IMR-90 (cell line): ENCODE results near the gene GALNT12. TPM values are rescaled to one million over a fixed set of nuclear protein-coding genes. Genes with fewer than 3 reads are reported as not detected.

ENCODE experiments used
- ATAC-seq: fragments of 200-7000 bp; cut with Tn5 transposase; 2 replicates; pipeline ENCODE4 v1.9.1; 2020; ENCODE audit warnings: low read depth, mild to moderate bottlenecking, moderate library complexity
- BruUV-seq: library from RNA; stranded (reverse); fragments of 400-500 nt; replicated peaks from 2 replicates; lab custom pipeline; 2021; lab: Mats Ljungman, UMichigan
- CTCF ChIA-PET: fragments of 300-600 bp; formaldehyde crosslinking; extraction: SDS; loops from one replicate; lab custom pipeline; 2021; ENCODE audit warnings: antibody characterized with exemption; lab: Yijun Ruan, JAX
- POLR2A ChIA-PET: fragments of 300-600 bp; sonication (Branson Sonifier 250); formaldehyde crosslinking; loops from one replicate; lab custom pipeline; 2022; ENCODE audit warnings: antibody characterized with exemption; ENCODE audit not compliant: unreplicated experiment; lab: Charles Lee
- DNase-seq: peaks from one replicate; pipeline ENCODE4 v3.0.0; 2013
- H2AFZ ChIP-seq: replicated peaks from 2 replicates; pipeline ENCODE3; 2013; ENCODE audit warnings: low read length, mild to moderate bottlenecking; ENCODE audit not compliant: poor library complexity
- H2AK5ac ChIP-seq: 2 replicates; pipeline ENCODE4 v1.6.1; 2013; ENCODE audit warnings: low read depth, low read length, inconsistent platforms
- H2AK9ac ChIP-seq: replicated peaks from 2 replicates; pipeline ENCODE3; 2013; ENCODE audit warnings: mild to moderate bottlenecking, low read depth, low read length, moderate library complexity; ENCODE audit not compliant: poor library complexity
- H2BK120ac ChIP-seq: 2 replicates; pipeline ENCODE4 v1.6.1; 2013; ENCODE audit warnings: low read depth, low read length, inconsistent platforms
- H2BK15ac ChIP-seq: 3 replicates; pipeline ENCODE4 v1.6.1; 2013; ENCODE audit warnings: low read depth, low read length, inconsistent platforms
- H2BK20ac ChIP-seq: 2 replicates; pipeline ENCODE4 v1.6.1; 2013; ENCODE audit warnings: low read depth, mild to moderate bottlenecking, inconsistent platforms, low read length, moderate library complexity
- H2BK5ac ChIP-seq: 2 replicates; pipeline ENCODE4 v1.6.1; 2013; ENCODE audit warnings: mild to moderate bottlenecking, low read depth, low read length, inconsistent platforms; ENCODE audit not compliant: poor library complexity, severe bottlenecking
- H3K14ac ChIP-seq: replicated peaks from 2 replicates; pipeline ENCODE4 v1.6.1; 2013; ENCODE audit warnings: low read depth, low read length, inconsistent platforms
- H3K18ac ChIP-seq: 2 replicates; pipeline ENCODE4 v1.6.1; 2013; ENCODE audit warnings: low read depth, low read length, control low read depth
- H3K23ac ChIP-seq: 2 replicates; pipeline ENCODE4 v1.6.1; 2013; ENCODE audit warnings: low read depth, low read length, inconsistent platforms
- H3K27ac ChIP-seq: 2 replicates; pipeline ENCODE4 v1.5.1; 2013; ENCODE audit warnings: mild to moderate bottlenecking, control low read depth, low read length; ENCODE audit not compliant: insufficient read depth
- H3K27me3 ChIP-seq: 2 replicates; pipeline ENCODE4 v1.6.1; 2013; ENCODE audit warnings: low read length; ENCODE audit not compliant: control insufficient read depth, insufficient read depth
- H3K36me3 ChIP-seq: 2 replicates; pipeline ENCODE4 v1.6.1; 2013; ENCODE audit warnings: low read length, mixed read lengths; ENCODE audit not compliant: control insufficient read depth, insufficient read depth
- H3K4ac ChIP-seq: 2 replicates; pipeline ENCODE4 v1.6.1; 2013; ENCODE audit warnings: low read depth, low read length, inconsistent platforms
- H3K4me1 ChIP-seq: 2 replicates; pipeline ENCODE4 v1.6.1; 2013; ENCODE audit warnings: low read length, mixed read lengths; ENCODE audit not compliant: control insufficient read depth, insufficient read depth
- H3K4me2 ChIP-seq: 2 replicates; pipeline ENCODE4 v1.6.1; 2013; ENCODE audit warnings: low read depth, mild to moderate bottlenecking, control low read depth, low read length, moderate library complexity
- H3K4me3 ChIP-seq: 2 replicates; pipeline ENCODE4 v1.5.1; 2013; ENCODE audit warnings: low read depth, mild to moderate bottlenecking, control low read depth, low read length, moderate library complexity; ENCODE audit not compliant: insufficient read depth
- H3K56ac ChIP-seq: 2 replicates; pipeline ENCODE4 v1.6.1; 2013; ENCODE audit warnings: low read length, inconsistent platforms; ENCODE audit not compliant: insufficient read depth; ENCODE audit errors: extremely low read depth
- H3K79me1 ChIP-seq, 2 experiments: 2 replicates each; pipeline ENCODE4 v1.6.1; 2013; ENCODE audit warnings: low read length in 2 of 2, inconsistent platforms in 1 of 2, low read depth in 1 of 2
- H3K9ac ChIP-seq: 2 replicates; pipeline ENCODE4 v1.6.1; 2013; ENCODE audit warnings: low read depth, low read length, control low read depth
- H3K9me1 ChIP-seq: 2 replicates; pipeline ENCODE4 v1.6.1; 2013; ENCODE audit warnings: low read length, inconsistent platforms; ENCODE audit not compliant: insufficient read depth
- H3K9me3 ChIP-seq: 2 replicates; pipeline ENCODE4 v1.6.1; 2013; ENCODE audit warnings: low read length; ENCODE audit not compliant: control insufficient read depth, insufficient read depth
- H4K20me1 ChIP-seq: 2 replicates; pipeline ENCODE4 v1.6.1; 2013; ENCODE audit warnings: low read length, inconsistent platforms; ENCODE audit not compliant: insufficient read depth
- H4K5ac ChIP-seq: 2 replicates; pipeline ENCODE4 v1.6.1; 2013; ENCODE audit warnings: mild to moderate bottlenecking, low read depth, low read length, control low read depth
- H4K8ac ChIP-seq, 2 experiments: 2 replicates each; pipeline ENCODE4 v1.6.1; 2013; ENCODE audit warnings: low read depth in 2 of 2, low read length in 2 of 2, control low read depth in 1 of 2, inconsistent platforms in 1 of 2
- H4K91ac ChIP-seq: 2 replicates; pipeline ENCODE4 v1.6.1; 2013; ENCODE audit warnings: low read depth, low read length, inconsistent platforms; ENCODE audit not compliant: insufficient read depth
- BHLHE40 ChIP-seq: fragments of 150-350 bp; IDR thresholded peaks from 2 replicates; pipeline ENCODE4 v1.6.1; 2016; ENCODE audit warnings: mild to moderate bottlenecking, low read depth, low read length
- CHD1 ChIP-seq: IDR thresholded peaks from 2 replicates; pipeline ENCODE4 v1.6.1; 2012; ENCODE audit warnings: low read depth, low read length, improper control_type of control experiment
- CTCF ChIP-seq: conservative IDR thresholded peaks from 2 replicates; pipeline ENCODE4 v1.5.1; 2012; ENCODE audit warnings: mild to moderate bottlenecking, low read depth, low read length, improper control_type of control experiment
- FOS ChIP-seq: fragments of 150-350 bp; IDR thresholded peaks from 2 replicates; pipeline ENCODE4 v1.6.1; 2016; ENCODE audit warnings: low read depth, low read length
- MAFK ChIP-seq: IDR thresholded peaks from 2 replicates; pipeline ENCODE4 v1.6.1; 2012; ENCODE audit warnings: low read depth, low read length, improper control_type of control experiment
- MAZ ChIP-seq: IDR thresholded peaks from 2 replicates; pipeline ENCODE4 v1.6.1; 2012; ENCODE audit warnings: low read depth, mild to moderate bottlenecking, low read length, improper control_type of control experiment, moderate library complexity, borderline replicate concordance
- MXI1 ChIP-seq: IDR thresholded peaks from 2 replicates; pipeline ENCODE4 v1.6.1; 2012; ENCODE audit warnings: low read depth, mild to moderate bottlenecking, low read length, moderate library complexity, borderline replicate concordance
- SMC3 ChIP-seq: fragments of 150-350 bp; IDR thresholded peaks from 2 replicates; pipeline ENCODE4 v1.6.1; 2016; ENCODE audit warnings: low read depth, mild to moderate bottlenecking, antibody characterized with exemption, low read length, moderate library complexity
- WGBS, 2 experiments: methylation state at CpG; one replicate each; pipeline versions ENCODE4 v1.1.5 to v1.1.7; 2013; ENCODE audit warnings: missing lambda C conversion rate in 2 of 2; ENCODE audit not compliant: insufficient read length in 1 of 2; ENCODE audit errors: extremely low coverage in 2 of 2; 5-methylcytosine and 5-hydroxymethylcytosine counted together
- dilution Hi-C: fragments of 300-500 bp; cut with HindIII; formaldehyde crosslinking; loops from one replicate; pipeline ENCODE4 v1.14.3; 2018; ENCODE audit warnings: low sequenced_read_pairs; ENCODE audit not compliant: unreplicated experiment
- in situ Hi-C: fragments of 300-500 bp; cut with MboI; formaldehyde crosslinking; loops from 3 replicates; pipeline ENCODE4 v1.14.3; 2019; ENCODE audit warnings: low sequenced_read_pairs, inconsistent platforms, mixed read lengths
- intact Hi-C: fragments of 100-400 bp; cut with micrococcal nuclease; formaldehyde crosslinking; loops from 2 replicates; pipeline ENCODE4 v1.10.0; 2022
- polyA plus RNA-seq, 3 experiments: library from polyadenylated mRNA; depleted of rRNA; stranded (reverse); fragments of >200 nt; gene quantifications; 2 replicates each; pipeline ENCODE4 v1.2.3, GENCODE V29; 2012; ENCODE audit warnings: low replicate concordance in 1 of 3
- total RNA-seq: library from RNA; depleted of rRNA; stranded (reverse); fragments of >200 nt; gene quantifications from 2 replicates; pipeline ENCODE4 v1.2.3, GENCODE V29; 2012

The GALNT12 gene
- total and polyA plus RNA-seq, 2 of the 4 experiments (the other 2 are of a cell fraction): 2.3 to 2.5 TPM

- CTCF ChIA-PET: interaction anchor here (0.9 kb wide), 1 partner anchor 10 kb away, joined by 3 read pairs; no protein-coding TSS in a partner anchor
- WGBS, 2 experiments: no CpG with 5 or more reads among the region's 4 CpGs
These were observed 30.0 kb downstream of the GALNT12 start for GRCh38 chr9:98837516-98837915.

More at GRCh38 chr9:98837516-98837915, 30.0 kb downstream of the GALNT12 start:
- Histone ChIP-seq H4K5ac (no peak overlapping the region), H3K36me3 (no peaks in the 10 kb centered on the region), H3K4me1 (no peaks in the 10 kb centered on the region), H2AK9ac (no peak overlapping the region), H2AK5ac (no peak overlapping the region), H3K9ac (no peak overlapping the region), H3K27ac (no peak overlapping the region), H3K27me3 (no peaks in the 10 kb centered on the region), H2BK5ac (no peak overlapping the region), H3K79me1 (no peaks in the 10 kb centered on the region), H2AFZ (no peak overlapping the region), H3K14ac (no peak overlapping the region), H3K23ac (no peak overlapping the region), H4K8ac (no peak overlapping the region), H3K4me2 (no peak overlapping the region), H3K9me3 (no peaks in the 10 kb centered on the region), H3K4ac (no peak overlapping the region), H2BK15ac (no peak overlapping the region), H2BK120ac (no peak overlapping the region), H3K4me3 (no peak overlapping the region), H3K18ac (no peak overlapping the region), H4K91ac (no peak overlapping the region), H3K56ac (no peak overlapping the region), H2BK20ac (no peak overlapping the region), H4K20me1 (no peaks in the 10 kb centered on the region), H3K9me1 (0 out of 2 replicates have a peak, but pooled peaks cover 3% of the 10 kb centered on the region)
- dilution Hi-C loops (loop anchor here (25.0 kb wide), 1 partner anchor 300 kb away; no protein-coding TSS in a partner anchor), intact Hi-C loops (no loop called here), in situ Hi-C loops (no loop called here)
- ATAC-seq (no peak), DNase-seq (no peak)
- no TSS peak for BruUV-seq
- POLR2A ChIA-PET: no interaction called here
- TF ChIP-seq BHLHE40: no peak
- TF ChIP-seq CHD1: no peak
- no peak for TF ChIP-seq MXI1
- TF ChIP-seq FOS: no peak
- no peak for TF ChIP-seq MAZ
- TF ChIP-seq SMC3: no peak
- TF ChIP-seq MAFK: no peak
- TF ChIP-seq CTCF: no peak
